ENCODE measurements around the gene FYB2. TPM values are rescaled to one million over a fixed set of nuclear protein-coding genes. Genes with fewer than 3 reads are reported as not detected.

FYB2 gene
- total RNA-seq, 1 donor from 2014 or later = 4.0 TPM

DNA sequence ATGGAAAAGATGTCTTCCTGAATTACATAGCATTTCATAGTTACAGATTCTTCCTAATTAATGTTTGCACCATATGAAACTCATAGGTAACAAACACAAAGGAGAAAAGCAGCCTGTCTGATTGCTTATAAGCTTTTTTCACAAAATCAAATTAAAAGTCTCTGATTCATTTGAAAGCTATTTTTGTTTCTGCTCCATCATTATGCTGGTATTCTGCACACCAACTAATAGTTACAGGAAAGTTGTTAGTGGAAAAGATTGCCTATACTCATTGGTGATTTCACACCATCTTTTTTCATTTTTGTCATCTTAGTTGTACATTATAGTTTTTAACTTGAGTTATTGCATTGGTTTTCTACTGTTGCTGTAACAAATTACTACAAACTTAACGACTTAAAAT is 104.0 kb downstream of the FYB2 start:
- no peak for DNase-seq (ENCODE audit: low spot score)

DNA sequence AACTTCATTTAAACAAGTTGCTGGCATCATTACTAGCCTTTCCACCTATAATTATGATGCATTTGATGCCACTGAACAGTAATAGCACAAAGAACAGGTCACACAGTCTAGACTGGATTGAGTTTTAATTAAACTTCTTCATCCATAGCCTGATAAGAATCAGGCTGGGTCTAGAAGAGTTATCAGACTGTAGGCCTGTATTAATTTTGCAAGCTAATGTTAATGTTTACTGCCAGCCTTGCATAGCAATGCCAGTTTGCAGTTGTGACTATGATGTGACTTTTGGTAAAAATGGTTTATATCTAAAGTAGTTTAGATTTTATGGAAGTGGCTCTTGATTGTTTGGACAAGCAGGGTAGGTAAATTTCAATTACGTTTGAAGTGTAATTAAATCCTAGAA is 106.1 kb downstream of the FYB2 start:
- no peak for DNase-seq (ENCODE audit: low spot score)

DNA sequence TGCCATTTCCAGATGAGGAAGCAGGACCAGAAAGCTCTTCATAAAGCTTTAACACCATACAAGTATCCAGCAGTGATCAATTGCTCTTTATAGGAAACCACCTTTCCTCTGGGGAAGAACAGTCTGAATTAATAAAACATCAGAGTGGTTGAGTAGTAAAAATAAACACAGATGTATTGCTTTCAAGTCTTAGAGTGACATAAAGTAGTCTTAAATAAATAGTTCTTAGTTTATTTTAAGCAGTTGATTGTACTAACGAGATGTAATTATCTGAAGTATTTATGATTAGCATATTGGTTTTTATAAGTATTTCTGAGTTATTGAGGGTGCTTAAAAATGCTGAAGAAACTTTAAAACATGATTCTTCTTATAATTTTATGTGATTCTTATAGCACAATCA is 107.1 kb downstream of the FYB2 start:
- DNase-seq (ENCODE audit: low spot score) = no peak

DNA sequence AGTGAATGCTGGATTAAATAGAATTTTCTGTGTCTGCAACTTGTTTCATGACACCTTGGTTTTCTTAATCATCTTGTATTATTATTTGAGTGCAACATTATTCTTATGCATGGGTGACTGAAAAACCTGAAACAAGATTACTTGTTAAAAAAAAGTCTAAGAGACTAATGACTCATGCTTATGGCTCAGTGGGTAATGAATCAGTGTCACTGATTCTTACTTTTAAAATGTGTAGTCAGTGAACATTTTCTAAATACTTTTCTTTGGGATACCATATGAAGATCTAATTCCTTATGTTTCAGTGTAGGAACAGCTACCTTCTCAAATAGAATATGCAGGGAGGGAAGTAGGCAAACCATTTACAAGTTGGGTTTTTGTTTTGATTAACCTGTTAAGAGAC is 108.6 kb downstream of the FYB2 start:
- DNase-seq (ENCODE audit: low spot score) = no peak

DNA sequence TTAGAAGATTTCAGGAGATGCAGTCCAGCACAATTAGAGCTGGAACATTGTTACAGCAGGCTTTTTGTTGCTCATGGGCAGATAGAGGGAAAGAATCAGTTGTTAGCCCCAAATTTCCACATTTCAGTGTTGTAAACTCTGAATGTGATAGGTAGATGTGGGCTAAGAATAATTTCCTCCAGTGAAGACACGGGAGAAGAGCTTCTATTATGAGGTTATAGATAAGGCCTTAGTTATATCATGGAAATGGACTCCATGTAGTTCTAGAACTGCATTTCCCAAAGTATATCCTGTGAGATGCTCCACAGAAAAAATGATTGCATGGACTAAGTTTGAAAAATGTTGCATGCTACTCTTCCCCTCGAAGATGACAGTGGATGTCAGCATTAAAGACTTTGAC is 109.2 kb downstream of the FYB2 start:
- no peak for DNase-seq (ENCODE audit: low spot score)

DNA sequence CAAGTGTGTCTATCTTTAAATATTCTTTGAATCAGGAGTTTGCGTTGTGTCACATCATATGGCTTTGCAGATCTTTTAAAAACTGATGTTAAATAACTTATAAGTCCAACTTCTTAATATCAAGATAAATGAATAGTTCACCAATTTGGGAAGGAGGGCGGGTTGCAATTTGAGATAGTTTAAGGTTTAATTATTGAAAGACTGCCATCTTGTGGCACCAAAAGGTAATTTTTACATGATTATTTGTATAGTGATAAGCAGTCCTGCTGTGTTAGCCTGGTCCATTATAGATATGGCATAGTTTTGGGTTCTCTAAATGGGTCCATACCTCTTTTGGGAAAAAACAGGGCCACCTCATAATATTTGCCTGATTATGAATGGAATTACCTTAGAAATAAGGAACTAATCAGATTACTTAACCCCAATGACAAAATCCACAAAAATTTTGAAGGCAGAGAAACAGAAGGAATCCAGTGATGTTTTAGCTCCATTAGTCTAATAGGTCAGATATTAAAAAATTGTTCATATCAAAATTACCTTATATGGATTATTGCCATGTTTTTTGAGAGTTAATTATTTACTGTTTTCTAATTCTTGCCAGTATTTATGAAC is 109.8 kb downstream of the FYB2 start:
- DNase-seq (ENCODE audit: low spot score) = no peak

DNA sequence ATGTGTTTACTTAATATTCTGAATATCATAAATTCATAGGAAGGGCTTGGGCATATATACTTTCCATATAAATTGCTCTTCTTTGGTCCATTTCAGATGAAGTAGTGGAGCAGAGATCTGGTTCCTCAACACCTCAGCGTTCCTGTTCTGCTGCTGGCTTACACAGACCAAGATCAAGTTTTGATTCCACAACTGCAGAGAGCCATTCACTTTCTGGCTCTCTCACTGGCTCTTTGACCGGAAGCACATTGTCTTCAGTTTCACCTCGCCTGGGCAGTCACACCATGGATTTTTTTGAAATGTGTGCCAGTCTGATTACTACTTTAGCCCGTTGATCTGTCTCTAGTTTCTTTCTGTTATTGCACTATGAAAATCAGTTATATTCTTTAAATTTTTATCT is 111.8 kb downstream of the FYB2 start:
- DNase-seq (ENCODE audit: low spot score) = no peak

DNA sequence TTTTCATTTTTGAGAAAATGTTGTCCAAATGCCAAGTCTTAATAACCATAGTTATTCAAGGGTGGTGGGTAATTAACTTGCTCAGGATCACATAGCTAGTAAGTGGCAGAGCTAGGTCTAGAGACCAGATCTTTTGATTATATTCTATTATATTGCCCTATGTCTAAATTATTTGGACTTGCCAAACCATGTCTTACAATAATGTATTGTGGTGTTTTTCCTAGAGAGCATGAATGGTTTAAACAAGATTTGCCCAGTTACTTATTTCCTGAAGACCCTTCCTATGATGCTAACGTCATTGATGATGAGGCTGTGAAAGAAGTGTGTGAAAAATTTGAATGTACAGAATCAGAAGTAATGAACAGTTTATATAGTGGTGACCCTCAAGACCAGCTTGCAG is 115.5 kb downstream of the FYB2 start:
- DNase-seq (ENCODE audit: low spot score) = no peak

DNA sequence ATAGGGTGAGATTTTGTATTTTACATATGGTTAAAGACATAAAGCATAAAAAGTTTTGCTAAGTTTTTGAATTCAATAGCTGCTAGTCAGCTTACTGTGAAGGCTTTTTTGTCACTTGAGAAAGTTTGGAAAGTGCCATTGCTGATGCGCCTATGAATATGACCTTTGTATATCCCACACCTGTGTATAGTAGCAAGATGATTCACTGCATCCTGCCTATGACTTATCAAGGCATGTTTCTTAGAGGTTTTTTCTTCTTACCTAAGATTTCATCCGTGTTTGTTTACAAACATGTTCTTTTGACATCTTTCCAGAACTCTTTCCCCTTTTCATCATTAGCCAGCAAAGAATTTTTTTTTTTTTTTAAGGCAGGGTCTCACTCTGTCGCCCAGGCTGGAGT is 122.5 kb downstream of the FYB2 start:
- DNase-seq (ENCODE audit: low spot score) = no peak

DNA sequence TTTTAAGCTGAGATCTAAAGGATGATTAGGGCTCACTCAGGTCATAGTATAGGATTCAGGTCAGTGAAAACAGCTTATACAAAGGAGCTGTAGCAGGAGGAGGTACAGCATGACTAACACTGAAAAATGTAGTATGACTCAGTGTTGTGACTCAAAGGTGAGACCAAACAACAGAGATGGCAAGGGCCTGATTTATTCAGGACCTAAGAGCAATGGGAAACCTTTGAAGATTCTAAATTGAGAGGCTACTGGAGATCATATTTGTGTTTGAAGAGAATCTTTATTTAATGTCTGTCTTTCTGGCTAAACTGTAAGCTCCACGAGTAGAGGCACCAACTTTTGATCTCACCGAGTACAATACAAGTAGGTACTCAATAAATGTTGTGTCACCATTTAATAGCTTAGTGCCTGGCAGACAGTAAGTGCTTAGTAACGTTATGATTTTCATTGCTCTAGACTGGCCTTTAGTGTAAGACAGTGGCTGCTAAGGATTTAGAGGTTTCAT is 130.6 kb downstream of the FYB2 start:
- DNase-seq (ENCODE audit: low spot score) = no peak

DNA sequence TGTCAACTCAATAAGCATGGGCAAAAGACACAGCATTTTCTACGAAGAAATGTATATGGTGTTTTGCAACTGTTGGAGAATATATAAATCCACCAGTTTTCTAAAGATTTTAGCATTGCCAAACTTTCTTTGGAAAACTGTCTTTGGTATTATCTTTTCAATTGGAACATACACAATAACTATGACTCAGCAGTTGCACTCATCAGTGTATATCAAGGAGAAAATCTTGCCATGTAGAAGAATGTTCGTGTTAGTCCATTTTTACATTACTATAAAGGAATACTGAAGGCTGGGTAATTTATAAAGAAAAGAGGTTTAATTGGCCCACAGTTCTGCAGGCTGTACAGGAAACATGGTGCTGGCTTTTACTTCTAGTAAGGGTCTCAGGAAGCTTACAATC is 133.0 kb downstream of the FYB2 start:
- DNase-seq (ENCODE audit: low spot score) = no peak

DNA sequence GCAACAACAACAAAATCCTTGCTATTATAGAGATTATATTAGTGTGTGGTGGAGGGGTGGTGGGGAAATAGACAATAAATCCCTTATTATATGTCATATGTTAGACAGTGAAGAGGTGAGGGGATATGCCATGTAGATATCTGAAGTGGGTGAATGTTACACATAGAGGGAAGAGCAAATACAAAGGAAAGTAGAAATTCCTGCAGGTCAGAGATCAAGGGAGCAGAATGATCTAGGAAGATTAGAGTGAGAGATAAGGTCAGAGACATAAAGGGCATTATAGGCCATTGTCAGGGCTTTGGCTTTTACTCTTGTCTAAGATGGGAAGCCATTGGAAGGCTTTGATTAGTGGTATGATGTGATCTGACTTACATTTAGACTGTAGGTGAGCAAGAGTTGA is 135.6 kb downstream of the FYB2 start:
- no peak for DNase-seq (ENCODE audit: low spot score)

DNA sequence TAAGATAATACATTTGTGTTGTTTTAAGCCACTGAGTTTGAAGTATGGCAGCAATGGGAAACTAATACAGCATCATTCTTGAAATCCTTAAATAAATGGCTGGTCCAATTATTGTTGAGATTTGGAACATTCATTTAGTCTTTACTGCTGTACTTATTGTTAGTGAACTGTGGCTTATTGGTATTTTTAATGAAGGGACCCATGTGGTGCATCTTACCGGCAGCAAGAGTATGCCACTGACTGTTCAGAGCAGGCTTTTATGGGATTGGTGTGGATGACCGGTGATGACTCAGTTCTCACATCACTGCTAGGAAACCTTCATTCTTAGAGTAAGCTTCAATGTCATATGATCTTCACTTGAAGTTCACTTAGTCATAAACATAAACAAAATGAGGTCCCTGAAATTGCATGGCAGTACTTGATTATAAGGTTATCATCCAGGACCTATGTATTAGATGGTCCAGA is 142.6 kb downstream of the FYB2 start:
- no peak for DNase-seq (ENCODE audit: low spot score)

DNA sequence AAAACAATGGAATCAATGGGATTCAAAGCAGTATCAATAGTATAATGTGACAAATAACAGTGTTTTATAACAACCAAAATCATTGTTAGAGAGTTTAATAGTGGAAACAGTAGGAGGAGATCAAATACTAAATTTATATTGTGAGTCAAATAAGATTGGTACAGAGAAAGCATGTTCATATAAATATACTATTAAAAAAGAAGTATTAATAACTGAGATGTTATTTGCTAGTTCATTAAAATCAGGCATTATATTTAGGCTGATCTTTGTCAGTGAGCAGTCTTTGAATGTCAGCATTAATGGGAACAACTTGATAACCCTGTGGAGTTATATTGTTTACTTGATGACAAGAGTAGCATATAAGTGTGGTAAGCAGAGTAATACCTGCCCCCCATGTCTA is 143.4 kb downstream of the FYB2 start:
- no peak for DNase-seq (ENCODE audit: low spot score)

DNA sequence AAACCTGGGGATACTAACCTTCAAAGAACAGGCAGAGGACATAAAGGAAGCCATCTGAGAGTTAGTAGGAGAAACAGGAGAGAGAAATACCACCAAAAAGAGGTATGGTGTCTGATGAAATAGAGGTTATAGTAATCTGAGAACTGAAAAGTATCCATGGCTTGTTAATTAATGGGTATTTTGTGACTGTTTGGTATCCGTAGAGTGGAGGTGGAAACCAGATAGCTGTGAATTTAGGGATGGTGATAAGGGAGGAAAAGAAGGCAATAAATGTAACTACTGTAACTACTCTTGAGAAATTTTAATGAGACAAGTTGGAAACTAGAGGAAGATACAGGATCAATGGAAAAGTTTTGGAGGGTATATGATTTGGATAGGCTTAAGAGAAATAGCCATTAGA is 146.6 kb downstream of the FYB2 start:
- DNase-seq (ENCODE audit: low spot score) = no peak

DNA sequence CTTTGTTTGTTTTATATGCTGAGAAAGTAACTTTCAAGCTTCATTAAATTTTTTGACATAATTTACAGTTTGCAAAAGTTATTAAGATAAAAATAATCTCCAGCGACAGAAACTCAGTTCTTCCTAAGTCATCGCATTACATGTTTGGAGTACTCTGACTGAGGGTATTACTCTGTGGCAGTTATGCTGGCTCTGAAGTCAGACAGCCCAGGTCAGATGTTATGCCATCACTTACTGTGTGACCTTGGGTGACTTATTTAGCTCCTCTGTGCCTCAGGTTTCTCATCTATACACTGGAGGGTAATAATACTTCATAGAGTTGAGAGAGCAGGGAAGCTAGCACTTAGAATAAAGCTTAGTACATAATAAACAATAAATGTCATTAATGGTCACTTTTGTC is 147.7 kb downstream of the FYB2 start:
- no peak for DNase-seq (ENCODE audit: low spot score)

DNA sequence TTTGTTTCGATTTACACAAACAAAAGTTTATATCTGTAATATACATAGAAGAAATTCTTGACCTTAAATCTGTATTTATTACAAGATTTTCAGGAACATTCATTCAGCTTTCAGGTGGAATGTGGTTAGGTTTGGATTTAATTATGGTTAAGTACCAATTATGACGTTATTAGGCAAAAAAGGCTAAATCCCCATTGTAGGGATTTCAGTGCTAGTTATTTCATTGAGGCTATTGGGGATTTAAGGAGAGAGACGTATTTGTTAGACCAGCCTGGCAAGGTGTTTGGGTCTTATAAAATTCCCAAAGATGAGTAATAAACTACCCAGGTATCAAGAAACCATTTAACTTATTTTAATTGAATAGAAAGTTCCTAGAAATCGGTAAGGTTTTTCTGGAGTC is 148.1 kb downstream of the FYB2 start:
- DNase-seq (ENCODE audit: low spot score) = no peak

DNA sequence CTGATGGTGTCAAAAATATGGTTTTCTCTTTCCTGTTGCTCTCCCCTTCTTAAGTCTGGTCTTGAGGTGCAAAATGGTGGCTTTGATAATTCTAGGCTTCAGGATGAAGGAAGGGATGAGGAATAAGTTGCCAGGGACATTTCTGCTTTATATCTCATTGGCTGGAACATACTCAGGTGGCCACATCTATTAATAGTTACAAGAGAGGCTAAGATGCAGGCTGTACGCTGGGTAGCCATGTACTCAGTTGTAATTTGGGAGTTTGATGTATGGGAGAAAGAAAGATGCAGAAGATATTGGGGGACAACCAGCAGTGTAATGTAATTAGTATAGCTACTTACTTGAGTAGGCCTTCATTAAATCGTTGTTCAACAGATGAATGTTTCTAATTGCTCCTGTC is 148.9 kb downstream of the FYB2 start:
- no peak for DNase-seq (ENCODE audit: low spot score)

Other genes starting within 250 kb of the FYB2 start
- gene PLPP3, start 239.8 kb downstream of the FYB2 start, total RNA-seq = 109 TPM
- gene PRKAA2, start 174.1 kb downstream of the FYB2 start, total RNA-seq = 7.1 TPM
- gene C8A, start 35.4 kb upstream of the FYB2 start, total RNA-seq = 0.16 TPM
- gene C8B, start 146.6 kb upstream of the FYB2 start, total RNA-seq = not detected